Measurements from ENCODE around the gene CPD. TPM values are rescaled to one million over a fixed set of nuclear protein-coding genes. Genes with fewer than 3 reads are reported as not detected.
A peak's percentile ranks its signal among the peaks of the same experiment; 100 is the strongest.

CPD gene
- total RNA-seq, 2 experiments from 2014 or later = 37.9 to 43.8 TPM

GRCh38 chr17:30377574-30378240 lies 1.0 kb upstream of the CPD start:
- intact Hi-C loops (cut with micrococcal nuclease) = loop anchor here (1.0 to 10.0 kb wide), 7 partner anchors 13 to 1115 kb away; partner anchors contain the start of genes GOSR1 and NSRP1
- Mint-ChIP-seq H3K27ac (peak overlapping the region; percentile 92), H3K4me1 (ENCODE audit: low read depth) (peaks cover 63% of the 10 kb centered on the region), H3K4me3 (peak overlapping the region; percentile 86), H3K36me3 (ENCODE audit: low read depth) (no peaks in the 10 kb centered on the region), H3K9me3 (no peaks in the 10 kb centered on the region), H3K27me3 (ENCODE audit: low read depth) (no peaks in the 10 kb centered on the region)
- CTCF ChIA-PET = interaction anchor here (0.6 to 1.1 kb wide), 4 partner anchors 24 to 264 kb away, joined by 3 to 4 read pairs (median 3); partner anchors contain the start of gene GOSR1
- DNase-seq = no peak

GRCh38 chr17:30378241-30378824 lies 394 bp upstream of the CPD start:
- peak overlapping the region; percentile 86 for H3K4me3 Mint-ChIP-seq
- intact Hi-C loops (cut with micrococcal nuclease) = loop anchor here (1.0 to 10.0 kb wide), 7 partner anchors 14 to 1114 kb away; partner anchors contain the start of genes GOSR1 and NSRP1
- H3K27ac Mint-ChIP-seq = peak overlapping the region; percentile 92
- no peaks in the 10 kb centered on the region for H3K27me3 Mint-ChIP-seq (ENCODE audit: low read depth)
- CTCF ChIA-PET = interaction anchor here (1.0 to 1.1 kb wide), 3 partner anchors 13 to 265 kb away, joined by 3 to 4 read pairs (median 3); no protein-coding TSS in a partner anchor
- peaks cover 63% of the 10 kb centered on the region for H3K4me1 Mint-ChIP-seq (ENCODE audit: low read depth)
- DNase-seq = peak; percentile 76
- H3K36me3 Mint-ChIP-seq (ENCODE audit: low read depth) = no peaks in the 10 kb centered on the region
- H3K9me3 Mint-ChIP-seq = no peaks in the 10 kb centered on the region

- Mint-ChIP-seq H3K36me3 (ENCODE audit: low read depth) (no peaks in the 10 kb centered on the region), H3K27ac (peak overlapping the region; percentile 63), H3K9me3 (no peaks in the 10 kb centered on the region), H3K4me3 (peak overlapping the region; percentile 81), H3K4me1 (ENCODE audit: low read depth) (peaks cover 62% of the 10 kb centered on the region), H3K27me3 (ENCODE audit: low read depth) (no peaks in the 10 kb centered on the region)
- intact Hi-C loops (cut with micrococcal nuclease) = loop anchor here (2.0 to 10.0 kb wide), 4 partner anchors 33 to 1113 kb away; partner anchors contain the start of gene NSRP1
- DNase-seq = peak; percentile 49
- CTCF ChIA-PET = interaction anchor here (1.1 to 2.4 kb wide), 3 partner anchors 14 to 88 kb away, joined by 3 to 13 read pairs (median 4); partner anchors contain the start of gene BLMH
Observed at GRCh38 chr17:30379303-30379902, 676 bp downstream of the CPD start.

GRCh38 chr17:30379903-30380381 lies 1.2 kb downstream of the CPD start:
- H3K4me3 Mint-ChIP-seq = peak overlapping the region; percentile 81
- peaks cover 62% of the 10 kb centered on the region for H3K4me1 Mint-ChIP-seq (ENCODE audit: low read depth)
- H3K27me3 Mint-ChIP-seq (ENCODE audit: low read depth) = no peaks in the 10 kb centered on the region
- intact Hi-C loops (cut with micrococcal nuclease) = loop anchor here (1.0 to 10.0 kb wide), 5 partner anchors 8 to 1112 kb away; partner anchors contain the start of gene NSRP1
- peaks cover 2% of the 10 kb centered on the region for H3K36me3 Mint-ChIP-seq (ENCODE audit: low read depth)
- CTCF ChIA-PET = interaction anchor here (1.4 to 2.4 kb wide), 2 partner anchors 43 to 89 kb away, joined by 4 to 13 read pairs; partner anchors contain the start of gene BLMH
- peak overlapping the region; percentile 63 for H3K27ac Mint-ChIP-seq
- H3K9me3 Mint-ChIP-seq = no peaks in the 10 kb centered on the region
- DNase-seq = no peak

- Mint-ChIP-seq H3K4me1 (ENCODE audit: low read depth) (peaks cover 60% of the 10 kb centered on the region), H3K36me3 (ENCODE audit: low read depth) (peaks cover 8% of the 10 kb centered on the region), H3K27ac (no peak overlapping the region), H3K9me3 (no peaks in the 10 kb centered on the region), H3K27me3 (ENCODE audit: low read depth) (no peaks in the 10 kb centered on the region), H3K4me3 (peak overlapping the region; percentile 81)
- intact Hi-C loops (cut with micrococcal nuclease) = loop anchor here (1.0 kb wide), 1 partner anchor 8 kb away; no protein-coding TSS in a partner anchor
- CTCF ChIA-PET = interaction anchor here (0.6 to 2.4 kb wide), 4 partner anchors 17 to 44 kb away, joined by 3 to 13 read pairs (median 4); no protein-coding TSS in a partner anchor
- no peak for DNase-seq
Observed at GRCh38 chr17:30380643-30381339, 2.1 kb downstream of the CPD start.

- Mint-ChIP-seq H3K4me3 (peak overlapping the region; percentile 81), H3K4me1 (ENCODE audit: low read depth) (peaks cover 57% of the 10 kb centered on the region), H3K36me3 (ENCODE audit: low read depth) (peaks cover 11% of the 10 kb centered on the region), H3K27ac (no peak overlapping the region), H3K27me3 (ENCODE audit: low read depth) (no peaks in the 10 kb centered on the region), H3K9me3 (no peaks in the 10 kb centered on the region)
- intact Hi-C loops (cut with micrococcal nuclease) = no loop called here
- DNase-seq = no peak
- CTCF ChIA-PET = interaction anchor here (0.6 to 2.4 kb wide), 4 partner anchors 31 to 338 kb away, joined by 3 to 13 read pairs (median 4); no protein-coding TSS in a partner anchor
Observed at GRCh38 chr17:30381340-30381659, 2.6 kb downstream of the CPD start.

- no peaks in the 10 kb centered on the region for H3K27me3 Mint-ChIP-seq (ENCODE audit: low read depth)
- no peak overlapping the region for H3K4me3 Mint-ChIP-seq
- H3K4me1 Mint-ChIP-seq (ENCODE audit: low read depth) = peaks cover 47% of the 10 kb centered on the region
Observed at GRCh38 chr17:30382345-30382744, 3.6 kb downstream of the CPD start.

GRCh38 chr17:30388321-30389179 lies 9.8 kb downstream of the CPD start:
- CTCF ChIA-PET = no interaction called here
- peaks cover 3% of the 10 kb centered on the region for H3K4me1 Mint-ChIP-seq (ENCODE audit: low read depth)
- H3K27me3 Mint-ChIP-seq (ENCODE audit: low read depth) = no peaks in the 10 kb centered on the region
- H3K9me3 Mint-ChIP-seq = no peaks in the 10 kb centered on the region
- intact Hi-C loops (cut with micrococcal nuclease) = no loop called here
- H3K36me3 Mint-ChIP-seq (ENCODE audit: low read depth) = peaks cover 24% of the 10 kb centered on the region
- H3K4me3 Mint-ChIP-seq = no peak overlapping the region
- no peak for DNase-seq
- no peak overlapping the region for H3K27ac Mint-ChIP-seq

More at GRCh38 chr17:30382345-30382744, 3.6 kb downstream of the CPD start:
- no peak for DNase-seq
- Mint-ChIP-seq H3K27ac (no peak overlapping the region), H3K36me3 (ENCODE audit: low read depth) (peaks cover 14% of the 10 kb centered on the region), H3K9me3 (no peaks in the 10 kb centered on the region)
- intact Hi-C loops (cut with micrococcal nuclease) = no loop called here
- CTCF ChIA-PET = interaction anchor here (1.4 kb wide), 1 partner anchor 337 kb away, joined by 3 read pairs; no protein-coding TSS in a partner anchor

GRCh38 chr17:30389756-30390300 lies 11.1 kb downstream of the CPD start:
- Mint-ChIP-seq H3K9me3 (no peaks in the 10 kb centered on the region), H3K27me3 (ENCODE audit: low read depth) (no peaks in the 10 kb centered on the region), H3K4me1 (ENCODE audit: low read depth) (peaks cover 8% of the 10 kb centered on the region), H3K27ac (no peak overlapping the region), H3K36me3 (ENCODE audit: low read depth) (peaks cover 26% of the 10 kb centered on the region), H3K4me3 (no peak overlapping the region)
- DNase-seq = no peak
- CTCF ChIA-PET = no interaction called here
- intact Hi-C loops (cut with micrococcal nuclease) = no loop called here

- CTCF ChIA-PET = no interaction called here
- no peaks in the 10 kb centered on the region for H3K9me3 Mint-ChIP-seq
- H3K27ac Mint-ChIP-seq = no peak overlapping the region
- intact Hi-C loops (cut with micrococcal nuclease) = no loop called here
- H3K4me1 Mint-ChIP-seq (ENCODE audit: low read depth) = peaks cover 18% of the 10 kb centered on the region
- H3K27me3 Mint-ChIP-seq (ENCODE audit: low read depth) = no peaks in the 10 kb centered on the region
- peaks cover 14% of the 10 kb centered on the region for H3K36me3 Mint-ChIP-seq (ENCODE audit: low read depth)
- no peak for DNase-seq
- no peak overlapping the region for H3K4me3 Mint-ChIP-seq
Observed at GRCh38 chr17:30391534-30391933, 12.8 kb downstream of the CPD start.

- H3K9me3 Mint-ChIP-seq = no peaks in the 10 kb centered on the region
- CTCF ChIA-PET = interaction anchor here (1.8 kb wide), 1 partner anchor 11 kb away, joined by 5 read pairs; no protein-coding TSS in a partner anchor
- H3K27ac Mint-ChIP-seq = no peak overlapping the region
- DNase-seq = no peak
- H3K4me1 Mint-ChIP-seq (ENCODE audit: low read depth) = peaks cover 20% of the 10 kb centered on the region
- H3K36me3 Mint-ChIP-seq (ENCODE audit: low read depth) = peaks cover 14% of the 10 kb centered on the region
- intact Hi-C loops (cut with micrococcal nuclease) = no loop called here
- H3K27me3 Mint-ChIP-seq (ENCODE audit: low read depth) = no peaks in the 10 kb centered on the region
- H3K4me3 Mint-ChIP-seq = no peak overlapping the region
Observed at GRCh38 chr17:30393491-30393890, 14.8 kb downstream of the CPD start.
